ENCODE measurements around the gene PMPCA.

PMPCA gene, protein sequence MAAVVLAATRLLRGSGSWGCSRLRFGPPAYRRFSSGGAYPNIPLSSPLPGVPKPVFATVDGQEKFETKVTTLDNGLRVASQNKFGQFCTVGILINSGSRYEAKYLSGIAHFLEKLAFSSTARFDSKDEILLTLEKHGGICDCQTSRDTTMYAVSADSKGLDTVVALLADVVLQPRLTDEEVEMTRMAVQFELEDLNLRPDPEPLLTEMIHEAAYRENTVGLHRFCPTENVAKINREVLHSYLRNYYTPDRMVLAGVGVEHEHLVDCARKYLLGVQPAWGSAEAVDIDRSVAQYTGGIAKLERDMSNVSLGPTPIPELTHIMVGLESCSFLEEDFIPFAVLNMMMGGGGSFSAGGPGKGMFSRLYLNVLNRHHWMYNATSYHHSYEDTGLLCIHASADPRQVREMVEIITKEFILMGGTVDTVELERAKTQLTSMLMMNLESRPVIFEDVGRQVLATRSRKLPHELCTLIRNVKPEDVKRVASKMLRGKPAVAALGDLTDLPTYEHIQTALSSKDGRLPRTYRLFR

GRCh38 chr9:136410500-136411287 lies at the start of gene PMPCA, which contains the start of gene ENTR1:
Gene PMPCA (plus strand): TSS chr9:136410658. CDS start chr9:136410669, 11 bp downstream.
Gene ENTR1 (minus strand): TSS chr9:136410614. CDS start chr9:136410397, 217 bp downstream.
- DNase-seq, result peak; percentile 98

- DNase-seq, result no peak
These were observed 49.3 kb upstream of the PMPCA start for GRCh38 chr9:136361047-136361753.

DNA sequence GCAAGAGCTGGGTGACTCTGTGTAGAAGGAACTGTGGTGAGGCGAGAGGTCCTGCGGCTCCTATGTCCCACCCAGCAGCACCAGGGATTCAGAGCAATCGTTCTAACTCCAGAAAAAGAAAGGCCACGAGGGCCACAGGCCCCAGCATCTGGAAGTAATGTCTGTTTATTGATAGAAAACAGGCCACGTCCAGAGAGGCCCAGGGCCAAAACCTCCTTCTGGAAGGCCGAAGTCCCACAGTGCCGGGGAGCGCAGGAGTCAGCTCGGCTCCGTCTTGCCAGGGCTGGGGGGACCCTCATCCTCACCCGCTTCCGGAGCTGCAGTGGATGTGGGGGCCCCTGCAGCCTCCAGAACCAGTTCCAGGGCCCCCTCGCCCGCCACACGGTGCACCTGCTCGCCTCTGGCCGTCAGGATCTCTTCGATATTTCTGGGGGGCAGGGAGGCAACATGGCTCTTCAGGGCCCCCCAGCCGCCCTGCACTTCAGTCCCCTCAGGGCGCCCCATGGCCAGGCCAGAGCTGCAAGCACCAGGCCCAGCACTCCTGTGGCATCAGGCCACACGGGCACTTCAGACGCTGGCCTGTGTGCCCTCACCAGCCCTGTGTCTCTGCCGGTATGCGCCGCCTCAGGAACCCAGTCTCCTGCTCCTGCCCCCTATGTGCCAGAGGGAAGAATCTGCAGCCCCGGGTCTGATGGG lies 48.6 kb upstream of the PMPCA start:
- DNase-seq, result no peak

GRCh38 chr9:136362450-136362784 lies 48.0 kb upstream of the PMPCA start:
- DNase-seq, result no peak

DNA sequence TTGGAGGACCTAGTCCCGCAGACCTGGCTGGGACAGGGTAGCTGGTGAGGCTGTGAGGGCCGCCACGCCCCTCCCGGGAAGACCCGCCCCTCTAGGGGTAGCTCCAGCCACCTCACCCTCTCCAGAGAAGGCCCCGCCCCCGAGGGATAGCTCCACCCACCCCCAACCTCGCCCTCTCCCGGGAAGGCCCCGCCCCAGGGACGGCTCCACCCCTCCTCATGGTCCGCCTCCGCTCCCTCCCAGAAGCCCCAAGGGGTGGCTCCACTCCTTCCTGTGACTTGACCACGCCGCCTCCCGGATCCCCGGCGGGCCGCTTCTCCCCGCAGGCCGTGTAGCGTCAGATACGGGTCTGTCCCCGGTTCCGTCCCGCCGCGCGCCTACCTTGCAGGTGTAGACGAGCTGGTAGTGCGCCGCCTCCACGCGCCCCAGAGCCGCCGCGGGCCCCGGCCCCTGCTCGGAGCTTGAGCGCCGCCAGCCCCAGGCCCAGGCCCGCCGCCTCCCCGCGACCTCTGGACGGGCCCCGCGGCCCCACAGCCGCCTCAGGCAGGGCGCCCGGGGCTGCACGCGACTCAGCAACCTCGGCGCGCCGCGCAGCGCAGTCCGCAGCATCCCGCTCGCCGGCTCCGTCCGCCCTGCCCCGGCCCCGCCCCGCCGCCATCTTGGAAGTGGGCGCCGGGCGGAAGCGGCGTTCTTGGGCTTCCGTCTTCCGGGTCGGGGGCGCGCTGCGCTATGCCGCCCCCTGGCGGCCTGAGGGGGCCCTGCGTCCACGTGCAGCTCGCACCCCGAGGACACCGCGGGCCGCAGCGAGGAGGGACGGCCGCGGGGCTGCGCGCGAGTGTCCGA lies 47.1 kb upstream of the PMPCA start, which contains the start of gene DNLZ:
TSS of gene DNLZ (minus strand) at position 639 of the 843 bp plus-strand sequence. CDS start at position 609, 30 bp downstream.
- DNase-seq, result peak; percentile 97

DNA sequence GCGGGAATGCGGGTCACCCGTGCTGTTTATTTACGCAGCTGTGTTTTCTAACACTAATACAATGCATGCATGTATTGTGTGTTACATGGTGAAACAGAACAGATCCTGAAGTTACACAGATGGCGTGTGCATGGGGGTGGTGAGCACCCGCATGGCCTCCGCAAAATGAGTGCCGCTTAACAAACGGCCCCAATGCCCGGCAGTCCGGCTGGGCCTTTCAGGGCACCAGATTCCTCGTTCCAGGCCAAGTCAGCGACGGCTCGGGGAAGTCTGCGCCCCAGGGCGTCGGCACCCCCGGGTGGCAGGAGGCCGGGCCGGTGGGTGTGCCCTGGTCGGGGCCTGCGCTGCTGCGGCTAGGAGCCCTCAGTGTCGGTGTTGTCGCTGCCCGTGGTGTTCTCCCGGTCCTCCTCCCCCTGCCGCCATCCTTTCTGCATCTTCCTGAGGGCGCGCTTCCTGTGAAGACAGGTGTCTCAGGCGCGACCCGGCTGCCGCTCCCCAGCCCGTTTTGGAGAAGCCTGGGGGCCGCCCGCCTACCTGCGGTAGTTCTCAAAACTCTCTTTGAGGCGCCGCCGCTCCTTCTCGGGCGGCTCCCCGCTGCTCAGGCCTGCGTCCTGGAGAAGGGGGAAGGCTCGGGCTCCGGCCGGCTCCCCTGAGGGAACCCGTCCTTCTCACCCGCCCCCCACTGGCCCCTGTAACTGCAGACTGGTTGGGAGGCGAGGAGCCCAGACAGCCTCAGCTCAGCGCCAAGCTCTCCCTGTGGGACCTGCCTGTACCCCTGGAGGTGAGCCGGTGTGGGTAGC lies 46.3 kb upstream of the PMPCA start:
- DNase-seq, result no peak

DNA sequence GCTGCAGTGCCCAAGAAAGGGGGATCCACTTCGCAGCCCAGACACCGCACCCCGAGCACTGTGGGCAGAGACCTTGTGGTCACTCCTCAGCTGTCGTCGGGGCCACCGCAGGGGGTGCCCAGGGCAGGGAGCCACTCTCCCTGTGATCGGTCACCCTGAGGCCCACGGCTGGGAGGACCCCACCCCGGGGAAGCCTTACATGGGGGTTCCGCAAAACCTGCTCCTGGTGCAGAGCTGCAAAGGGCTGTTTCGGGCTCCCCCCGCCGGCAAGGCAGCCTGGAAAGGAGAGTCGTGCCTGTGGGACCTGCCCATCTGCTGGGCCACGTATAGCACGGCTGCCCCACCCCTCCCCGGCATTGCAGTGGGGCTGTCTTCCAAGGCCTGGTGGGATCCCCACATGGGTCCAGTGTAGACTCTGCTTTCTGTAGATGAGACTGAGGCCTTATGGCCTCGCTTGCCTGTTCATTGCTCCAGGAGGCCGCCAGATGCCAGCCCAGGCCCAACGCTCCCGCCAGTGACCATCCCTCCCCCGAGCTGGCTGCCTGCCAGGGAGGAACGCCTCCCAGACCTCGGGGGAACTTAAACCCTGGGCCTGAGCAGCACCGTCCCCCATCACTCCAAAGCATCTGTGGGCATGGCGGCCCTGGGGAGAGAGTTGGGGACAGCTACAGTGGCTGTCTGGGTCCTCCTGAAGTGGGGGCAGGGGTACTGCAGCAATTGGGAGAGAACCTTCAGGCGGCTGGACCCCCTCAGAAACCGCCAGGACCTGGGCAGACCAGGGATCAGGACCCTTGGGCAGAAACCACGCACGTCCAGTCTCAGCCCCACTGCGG lies 45.3 kb upstream of the PMPCA start:
- no peak for DNase-seq

- DNase-seq, result no peak
These were observed 44.7 kb upstream of the PMPCA start for GRCh38 chr9:136365775-136366222.

DNA sequence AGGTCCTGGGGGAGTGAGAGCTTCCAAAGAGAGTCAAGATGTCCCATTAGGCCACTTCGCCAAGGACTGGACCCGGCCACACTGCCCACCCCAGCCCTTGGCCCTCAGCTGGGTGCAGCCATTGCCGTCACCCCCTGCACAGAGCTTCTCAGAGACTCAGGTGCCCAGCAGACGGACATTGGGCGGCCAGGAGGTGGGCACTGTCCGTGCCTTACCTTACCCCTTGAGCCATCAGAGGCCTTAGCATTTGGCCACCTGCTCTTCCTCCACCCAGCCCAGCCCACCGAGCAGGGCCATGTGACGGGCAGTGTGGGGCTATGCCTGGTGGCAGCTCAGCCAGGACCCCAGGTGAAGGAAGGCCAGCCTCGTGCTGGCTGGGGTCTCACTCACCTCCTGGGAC lies 43.6 kb upstream of the PMPCA start:
- no peak for DNase-seq

DNA sequence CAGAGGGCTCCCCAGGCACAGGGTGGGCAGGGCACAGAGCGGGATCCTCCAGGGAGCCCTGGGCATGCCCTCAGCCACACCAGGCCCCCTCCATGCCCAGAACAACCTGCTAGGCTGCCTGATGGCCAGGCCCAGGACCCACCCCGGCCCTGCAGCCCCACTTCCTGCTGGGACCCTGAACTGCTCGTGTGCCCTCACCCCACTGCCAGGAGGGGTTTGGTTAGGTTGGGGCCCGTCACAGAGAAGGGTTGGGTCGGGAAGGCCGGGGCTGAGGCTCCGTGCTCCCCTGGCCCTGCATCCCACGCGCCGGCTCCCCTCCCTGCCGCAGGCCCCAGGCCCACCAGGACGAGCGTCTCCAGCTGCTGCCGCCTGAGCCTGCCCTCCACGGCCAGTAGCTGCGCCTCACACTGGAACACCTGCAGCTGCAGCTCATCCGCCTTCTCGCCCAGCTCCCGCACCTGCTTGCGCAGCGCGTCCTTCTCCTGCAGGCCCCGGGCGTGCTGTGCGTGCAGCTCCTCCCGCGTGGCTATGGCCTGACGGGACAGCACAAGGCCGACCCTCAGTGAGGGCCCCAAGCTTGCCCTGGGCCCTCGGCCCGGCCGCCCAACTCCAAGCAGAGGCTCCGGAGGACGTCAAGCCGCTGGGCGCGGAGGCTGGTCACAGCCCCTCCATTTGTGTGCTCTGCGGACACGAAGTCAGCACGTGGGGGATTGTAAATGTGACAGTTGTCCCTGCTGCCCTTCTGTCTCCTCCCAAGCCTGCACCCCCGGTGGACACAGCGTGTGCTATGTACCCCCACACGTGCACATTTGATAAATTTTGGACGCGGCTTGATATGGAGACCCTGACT lies 42.9 kb upstream of the PMPCA start:
- no peak for DNase-seq

- DNase-seq, result no peak
These were observed 42.3 kb upstream of the PMPCA start for GRCh38 chr9:136368190-136368589.

- no peak for DNase-seq
These were observed 40.4 kb upstream of the PMPCA start for GRCh38 chr9:136370037-136370436.

DNA sequence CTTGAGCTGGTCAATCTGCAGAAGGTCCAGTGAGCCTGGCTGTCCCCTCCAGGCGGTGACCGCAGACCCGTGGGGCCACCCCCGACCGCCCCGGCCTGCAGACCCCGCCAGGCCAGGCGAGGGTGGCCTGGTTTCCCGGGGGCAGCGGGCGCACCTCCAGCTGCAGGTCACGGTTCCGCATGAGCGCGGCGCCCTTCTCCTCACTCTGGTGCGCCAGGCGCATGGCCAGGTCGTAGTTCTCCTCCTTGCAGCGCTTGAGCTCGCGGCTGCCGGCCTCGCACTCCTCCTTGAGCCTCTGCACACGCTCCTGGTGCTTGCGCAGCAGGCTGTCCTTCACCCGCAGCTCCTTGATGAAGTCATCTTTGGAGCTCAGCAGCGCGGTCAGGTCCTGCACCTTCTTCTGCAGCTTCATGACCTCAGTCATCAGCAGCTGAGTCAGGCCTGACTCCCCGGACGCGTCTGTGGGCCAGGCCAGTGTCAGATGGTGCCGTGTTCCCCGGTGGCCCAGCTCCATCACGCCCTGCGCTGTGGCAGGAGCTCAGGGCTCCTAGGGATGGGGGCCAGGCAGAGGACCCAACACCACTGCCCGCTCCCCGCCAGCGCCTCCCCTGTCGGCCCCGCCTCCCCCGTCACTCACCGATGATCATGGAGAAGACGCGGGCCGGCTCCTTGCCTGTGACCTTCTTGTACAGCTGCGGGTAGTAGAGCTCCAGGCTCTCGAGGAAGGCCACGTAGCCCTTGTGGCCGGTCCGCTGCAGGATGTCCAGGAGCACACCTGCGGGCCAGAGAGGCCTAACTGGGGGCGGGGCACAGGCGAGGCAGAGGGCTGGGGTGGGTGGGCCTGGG lies 39.5 kb upstream of the PMPCA start:
- no peak for DNase-seq

DNA sequence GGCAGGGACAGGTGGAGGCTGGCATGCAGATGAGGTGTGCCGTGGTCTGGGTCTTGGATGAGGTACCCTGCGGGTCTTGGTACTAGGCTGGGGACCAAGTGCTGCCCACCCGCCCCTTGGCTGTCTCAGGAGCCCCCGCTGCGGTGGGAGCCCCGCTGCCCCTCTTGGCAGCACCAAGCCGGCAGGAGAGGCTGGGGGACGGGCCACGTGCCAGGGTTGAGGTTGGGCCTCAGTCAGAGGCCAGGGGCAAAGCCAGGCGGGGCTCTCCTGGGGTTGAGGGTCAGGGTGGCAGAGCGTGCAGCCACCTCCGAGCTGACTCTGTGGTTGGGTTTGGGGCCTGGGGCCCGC lies 39.0 kb upstream of the PMPCA start:
- no peak for DNase-seq

- no peak for DNase-seq
These were observed 38.5 kb upstream of the PMPCA start for GRCh38 chr9:136372006-136372405.

- no peak for DNase-seq
These were observed 37.7 kb upstream of the PMPCA start for GRCh38 chr9:136372561-136373299.
